Measurements from ENCODE around the gene JAK2.

Gene JAK2

DNA sequence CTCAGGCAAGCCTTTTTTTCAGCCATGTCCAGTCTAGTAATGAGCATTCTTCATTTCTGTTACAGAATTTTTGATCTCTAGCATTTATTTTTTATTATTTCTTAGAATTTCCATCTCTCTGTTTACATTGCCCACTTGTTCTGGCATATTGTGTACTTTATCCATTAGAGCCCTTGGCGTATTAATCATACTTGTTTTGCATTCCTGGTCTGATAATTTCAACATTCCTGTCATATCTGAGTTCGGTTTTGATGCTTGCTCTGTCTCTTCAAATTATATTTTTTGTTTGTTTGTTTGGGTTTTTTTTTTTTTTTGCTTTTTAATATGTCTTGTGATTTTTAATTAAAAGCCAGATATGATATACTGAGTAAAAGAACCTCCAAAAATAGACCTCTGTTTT is 23.0 kb upstream of the JAK2 start:
- H3K27me3 ChIP-seq (ENCODE audit: control insufficient read depth, insufficient read depth, low read length), result no peaks in the 10 kb centered on the region
- H3K9ac ChIP-seq (ENCODE audit: low read length), result no peak overlapping the region
- no peaks in the 10 kb centered on the region for H3K4me1 ChIP-seq (ENCODE audit: control insufficient read depth, insufficient read depth, low read length)
- H3K4me3 ChIP-seq (ENCODE audit: low read length), result no peak overlapping the region
- no peaks in the 10 kb centered on the region for H3K36me3 ChIP-seq (ENCODE audit: control insufficient read depth, insufficient read depth, low read length)
- H3K27ac ChIP-seq (ENCODE audit: low read depth, low read length), result no peak overlapping the region

DNA sequence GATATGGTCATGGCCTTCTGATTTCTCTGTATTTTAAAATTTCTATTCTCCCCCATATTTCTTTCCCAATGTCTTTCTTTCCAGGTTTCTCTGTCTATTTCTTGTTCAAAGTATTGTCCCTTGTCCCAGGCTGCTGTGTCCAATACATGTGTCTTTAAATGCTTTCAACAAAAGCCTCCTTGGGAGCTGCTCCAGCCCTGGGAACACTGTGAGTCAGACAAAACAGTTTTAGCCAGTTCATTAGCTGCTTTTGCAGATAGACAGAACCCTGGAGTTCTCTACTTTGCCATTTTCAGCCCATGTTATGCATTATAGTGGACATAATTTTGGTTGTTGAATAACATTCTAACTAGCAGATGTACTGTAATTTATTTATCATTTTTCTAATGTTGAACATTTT is 20.5 kb upstream of the JAK2 start:
- no peak overlapping the region for H3K27ac ChIP-seq (ENCODE audit: low read depth, low read length)

DNA sequence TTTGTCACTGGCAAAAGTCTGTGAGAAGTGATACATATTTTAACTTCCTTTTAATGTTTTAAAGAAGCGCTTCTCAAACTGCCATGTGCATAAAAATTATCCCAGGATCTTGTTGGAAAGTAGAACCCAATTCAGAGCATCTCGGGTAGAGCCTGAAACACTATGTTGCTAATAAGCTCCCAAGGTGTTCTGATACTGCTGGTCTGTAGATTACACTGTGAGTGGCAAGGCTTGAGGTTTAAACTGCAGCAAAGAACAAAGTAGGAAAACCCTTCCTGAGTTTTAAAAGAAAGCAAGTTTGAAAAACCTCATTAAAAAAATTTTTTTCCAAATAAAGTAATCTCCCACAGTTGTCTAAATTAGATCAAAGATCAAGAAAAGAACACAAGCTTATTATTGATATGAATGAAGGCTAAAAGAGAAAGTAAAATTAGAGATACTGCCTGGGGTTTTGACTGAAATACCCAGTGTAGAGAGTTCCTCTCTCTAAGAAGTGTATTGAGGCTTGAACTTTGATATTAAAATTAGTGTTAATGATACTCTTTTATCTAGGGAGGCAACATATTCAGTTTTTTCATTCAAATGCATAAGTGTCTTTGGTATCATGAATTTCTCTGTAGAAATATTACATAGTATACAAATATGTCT is 19.8 kb upstream of the JAK2 start:
- Histone ChIP-seq H3K4me1 (ENCODE audit: control insufficient read depth, insufficient read depth, low read length) (no peaks in the 10 kb centered on the region), H3K4me3 (ENCODE audit: low read length) (no peak overlapping the region), H3K27me3 (ENCODE audit: control insufficient read depth, insufficient read depth, low read length) (no peaks in the 10 kb centered on the region), H3K27ac (ENCODE audit: low read depth, low read length) (no peak overlapping the region), H3K9ac (ENCODE audit: low read length) (no peak overlapping the region), H3K36me3 (ENCODE audit: control insufficient read depth, insufficient read depth, low read length) (no peaks in the 10 kb centered on the region)

More for the DNA sequence above, 20.5 kb upstream of the JAK2 start:
- H3K36me3 ChIP-seq (ENCODE audit: control insufficient read depth, insufficient read depth, low read length), result no peaks in the 10 kb centered on the region
- no peak overlapping the region for H3K9ac ChIP-seq (ENCODE audit: low read length)
- no peaks in the 10 kb centered on the region for H3K27me3 ChIP-seq (ENCODE audit: control insufficient read depth, insufficient read depth, low read length)
- no peak overlapping the region for H3K4me3 ChIP-seq (ENCODE audit: low read length)
- no peaks in the 10 kb centered on the region for H3K4me1 ChIP-seq (ENCODE audit: control insufficient read depth, insufficient read depth, low read length)

DNA sequence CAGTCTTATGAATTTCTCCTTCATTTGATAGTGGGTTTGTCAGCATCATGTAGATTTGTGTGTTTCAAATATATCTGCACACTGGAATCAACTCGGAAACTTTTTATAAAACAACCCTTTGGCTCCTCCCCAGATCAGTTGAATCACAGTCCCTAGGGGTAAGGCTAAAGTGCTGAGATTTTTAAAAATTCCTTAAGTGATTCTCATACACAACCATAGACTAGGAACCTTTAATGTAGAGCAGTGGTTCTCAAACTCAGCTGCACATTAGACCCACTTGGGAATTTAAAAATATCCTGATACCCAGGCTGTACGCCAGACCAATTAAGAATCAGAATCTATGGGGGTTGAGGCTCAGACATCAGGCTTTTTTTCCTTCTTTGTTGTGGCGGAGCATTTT is 17.5 kb upstream of the JAK2 start:
- H3K4me3 ChIP-seq (ENCODE audit: low read length), result no peak overlapping the region
- no peaks in the 10 kb centered on the region for H3K4me1 ChIP-seq (ENCODE audit: control insufficient read depth, insufficient read depth, low read length)
- no peaks in the 10 kb centered on the region for H3K36me3 ChIP-seq (ENCODE audit: control insufficient read depth, insufficient read depth, low read length)
- H3K27me3 ChIP-seq (ENCODE audit: control insufficient read depth, insufficient read depth, low read length), result no peaks in the 10 kb centered on the region
- H3K27ac ChIP-seq (ENCODE audit: low read depth, low read length), result no peak overlapping the region
- no peak overlapping the region for H3K9ac ChIP-seq (ENCODE audit: low read length)

DNA sequence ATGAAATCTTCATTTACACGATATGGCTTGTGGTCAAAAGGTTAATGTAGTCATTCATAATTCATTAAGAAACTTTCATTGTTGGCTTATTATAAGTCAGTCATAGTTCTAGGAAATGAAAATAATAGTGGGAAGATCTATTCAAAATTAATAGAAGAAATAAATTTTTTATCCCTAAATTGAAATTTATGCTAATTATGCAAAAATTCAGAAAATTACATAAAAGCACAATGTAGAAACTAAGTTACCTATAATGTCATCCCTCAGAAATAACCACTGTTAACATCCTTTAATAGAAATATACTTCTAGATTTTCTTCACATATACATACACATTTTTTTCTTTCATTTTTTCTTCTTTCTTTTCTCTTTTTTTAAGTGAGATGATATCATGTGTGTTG is 15.9 kb upstream of the JAK2 start:
- H3K36me3 ChIP-seq (ENCODE audit: control insufficient read depth, insufficient read depth, low read length), result no peaks in the 10 kb centered on the region
- H3K4me3 ChIP-seq (ENCODE audit: low read length), result no peak overlapping the region
- no peaks in the 10 kb centered on the region for H3K27me3 ChIP-seq (ENCODE audit: control insufficient read depth, insufficient read depth, low read length)
- no peaks in the 10 kb centered on the region for H3K4me1 ChIP-seq (ENCODE audit: control insufficient read depth, insufficient read depth, low read length)
- no peak overlapping the region for H3K9ac ChIP-seq (ENCODE audit: low read length)
- H3K27ac ChIP-seq (ENCODE audit: low read depth, low read length), result no peak overlapping the region

DNA sequence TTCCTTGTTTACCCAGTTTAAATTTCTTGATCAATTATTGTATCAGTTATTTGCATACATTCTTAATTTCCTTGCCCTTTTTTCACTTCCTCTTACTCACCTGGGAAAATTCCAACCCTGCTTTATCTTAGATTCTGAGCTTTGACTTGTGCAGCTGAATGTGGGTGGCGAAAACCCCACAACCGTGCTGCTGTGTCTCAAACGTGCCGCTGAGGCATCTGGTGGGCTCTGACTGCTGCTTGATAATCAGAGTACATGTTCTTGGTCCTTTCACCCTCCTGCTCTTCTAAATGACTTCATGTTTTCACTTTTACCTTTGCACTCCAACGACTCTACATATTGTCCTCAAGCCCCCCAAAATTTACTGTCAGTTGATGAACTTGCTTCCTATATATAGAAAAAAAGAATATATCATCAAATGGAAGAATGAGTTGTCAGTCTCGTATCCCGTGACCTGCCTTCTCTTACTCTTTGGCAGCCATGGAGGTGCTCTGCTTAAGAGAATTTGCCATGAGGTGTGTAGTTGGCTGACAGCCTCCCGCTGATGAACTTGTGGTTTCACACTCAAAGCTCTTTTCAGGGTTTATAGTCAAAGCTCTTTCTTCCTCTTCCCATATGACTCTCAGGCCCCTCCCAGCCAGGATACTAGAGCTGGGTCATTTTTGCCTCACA is 14.0 kb upstream of the JAK2 start:
- Histone ChIP-seq H3K4me1 (ENCODE audit: control insufficient read depth, insufficient read depth, low read length) (no peaks in the 10 kb centered on the region), H3K27me3 (ENCODE audit: control insufficient read depth, insufficient read depth, low read length) (no peaks in the 10 kb centered on the region), H3K27ac (ENCODE audit: low read depth, low read length) (no peak overlapping the region), H3K4me3 (ENCODE audit: low read length) (no peak overlapping the region), H3K9ac (ENCODE audit: low read length) (no peak overlapping the region), H3K36me3 (ENCODE audit: control insufficient read depth, insufficient read depth, low read length) (no peaks in the 10 kb centered on the region)

DNA sequence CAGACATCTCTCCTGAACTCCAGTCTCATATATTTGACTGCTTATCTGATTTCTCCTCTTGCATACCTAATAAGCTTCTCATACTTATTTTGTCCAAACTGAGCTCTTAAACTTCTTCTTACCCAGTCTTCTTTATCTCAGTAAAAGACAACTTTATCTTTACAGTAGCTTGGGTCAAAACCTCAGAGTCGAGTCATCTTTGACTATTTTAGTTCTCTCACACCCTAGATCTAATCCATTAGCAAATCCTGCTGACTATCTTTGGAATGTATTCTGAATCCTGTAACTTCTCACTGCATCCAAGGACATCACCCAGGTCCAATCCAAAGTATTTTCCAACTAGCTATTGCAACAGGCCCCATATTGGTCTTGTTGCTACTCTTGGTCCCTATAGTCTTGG is 11.8 kb upstream of the JAK2 start:
- no peaks in the 10 kb centered on the region for H3K36me3 ChIP-seq (ENCODE audit: control insufficient read depth, insufficient read depth, low read length)
- H3K27me3 ChIP-seq (ENCODE audit: control insufficient read depth, insufficient read depth, low read length), result no peaks in the 10 kb centered on the region
- no peak overlapping the region for H3K9ac ChIP-seq (ENCODE audit: low read length)
- H3K4me3 ChIP-seq (ENCODE audit: low read length), result no peak overlapping the region
- H3K4me1 ChIP-seq (ENCODE audit: control insufficient read depth, insufficient read depth, low read length), result no peaks in the 10 kb centered on the region
- H3K27ac ChIP-seq (ENCODE audit: low read depth, low read length), result no peak overlapping the region

DNA sequence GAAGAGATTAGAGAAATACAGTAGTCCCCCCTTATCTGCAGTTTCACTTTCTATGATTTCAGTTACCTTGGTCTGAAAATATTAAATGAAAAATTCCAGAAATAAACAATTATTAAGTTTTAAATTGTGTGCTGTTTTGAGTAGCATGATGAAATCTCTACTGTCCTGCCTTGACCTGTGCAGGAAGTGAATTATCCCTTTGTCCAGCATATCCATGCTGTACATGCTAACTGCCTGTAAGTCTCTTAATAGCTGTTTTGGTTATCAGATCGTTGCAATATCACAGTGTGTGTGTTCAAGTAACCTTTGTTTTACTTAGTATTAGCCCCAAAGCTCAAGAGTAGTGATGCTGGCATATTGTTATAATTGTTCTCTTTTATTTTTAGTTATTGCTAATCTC is 11.2 kb upstream of the JAK2 start:
- Histone ChIP-seq H3K9ac (ENCODE audit: low read length) (no peak overlapping the region), H3K36me3 (ENCODE audit: control insufficient read depth, insufficient read depth, low read length) (no peaks in the 10 kb centered on the region), H3K27me3 (ENCODE audit: control insufficient read depth, insufficient read depth, low read length) (no peaks in the 10 kb centered on the region), H3K4me1 (ENCODE audit: control insufficient read depth, insufficient read depth, low read length) (no peaks in the 10 kb centered on the region), H3K27ac (ENCODE audit: low read depth, low read length) (no peak overlapping the region), H3K4me3 (ENCODE audit: low read length) (no peak overlapping the region)

DNA sequence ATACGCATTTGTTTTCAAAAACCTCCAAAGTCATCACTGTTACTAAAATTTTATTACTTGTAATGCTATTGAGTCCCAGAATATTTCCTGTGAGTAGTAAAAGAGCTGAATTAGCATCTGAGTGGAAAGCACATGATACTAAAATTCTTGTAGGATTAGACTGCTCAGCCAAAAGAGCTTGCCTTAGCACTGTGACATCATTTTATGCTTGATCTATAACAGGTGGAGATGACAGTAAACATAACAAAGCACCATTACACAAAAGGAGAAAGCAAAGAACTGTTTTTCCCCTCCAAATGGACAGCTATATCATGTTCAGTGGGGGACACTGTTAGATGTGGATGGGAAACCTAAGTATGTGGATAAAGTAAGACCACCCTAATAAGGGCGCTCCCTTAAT is 5.8 kb upstream of the JAK2 start:
- H3K9ac ChIP-seq (ENCODE audit: low read length), result no peak overlapping the region
- H3K4me1 ChIP-seq (ENCODE audit: control insufficient read depth, insufficient read depth, low read length), result peaks cover 6% of the 10 kb centered on the region
- no peaks in the 10 kb centered on the region for H3K27me3 ChIP-seq (ENCODE audit: control insufficient read depth, insufficient read depth, low read length)
- H3K4me3 ChIP-seq (ENCODE audit: low read length), result no peak overlapping the region
- no peaks in the 10 kb centered on the region for H3K36me3 ChIP-seq (ENCODE audit: control insufficient read depth, insufficient read depth, low read length)
- no peak overlapping the region for H3K27ac ChIP-seq (ENCODE audit: low read depth, low read length)

DNA sequence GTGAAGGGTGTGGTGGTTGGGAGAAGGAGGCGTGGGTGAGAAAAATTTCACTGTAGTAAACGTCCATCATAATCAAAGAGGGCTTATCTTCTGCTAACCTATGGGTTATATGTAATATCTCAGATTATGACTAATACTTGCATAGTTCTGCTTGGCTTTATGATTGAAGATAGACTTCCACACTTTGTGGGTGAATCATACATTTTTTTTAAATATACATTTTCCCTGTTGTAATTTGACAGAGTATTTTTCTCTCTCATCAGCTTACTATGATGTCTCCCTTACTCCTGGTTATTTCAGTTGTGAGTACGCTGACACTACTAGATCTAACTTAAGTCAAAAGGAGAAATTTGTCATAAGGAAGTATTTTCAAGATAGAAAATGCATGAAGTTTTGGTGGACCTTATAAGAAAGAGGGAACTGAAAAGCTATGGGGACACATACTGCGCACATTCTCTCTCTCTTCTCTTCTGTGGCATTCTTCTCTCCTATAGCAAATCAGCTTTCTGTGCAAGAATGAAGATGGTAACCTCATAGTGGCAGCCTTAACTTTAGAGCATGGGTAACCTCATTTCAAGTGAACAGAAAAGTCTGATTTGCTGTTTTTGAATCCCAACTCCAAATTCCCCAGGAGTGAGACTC is 4.9 kb upstream of the JAK2 start:
- no peak overlapping the region for H3K27ac ChIP-seq (ENCODE audit: low read depth, low read length)
- no peak overlapping the region for H3K9ac ChIP-seq (ENCODE audit: low read length)
- H3K4me1 ChIP-seq (ENCODE audit: control insufficient read depth, insufficient read depth, low read length), result peaks cover 6% of the 10 kb centered on the region
- no peak overlapping the region for H3K4me3 ChIP-seq (ENCODE audit: low read length)
- no peaks in the 10 kb centered on the region for H3K36me3 ChIP-seq (ENCODE audit: control insufficient read depth, insufficient read depth, low read length)
- no peaks in the 10 kb centered on the region for H3K27me3 ChIP-seq (ENCODE audit: control insufficient read depth, insufficient read depth, low read length)

DNA sequence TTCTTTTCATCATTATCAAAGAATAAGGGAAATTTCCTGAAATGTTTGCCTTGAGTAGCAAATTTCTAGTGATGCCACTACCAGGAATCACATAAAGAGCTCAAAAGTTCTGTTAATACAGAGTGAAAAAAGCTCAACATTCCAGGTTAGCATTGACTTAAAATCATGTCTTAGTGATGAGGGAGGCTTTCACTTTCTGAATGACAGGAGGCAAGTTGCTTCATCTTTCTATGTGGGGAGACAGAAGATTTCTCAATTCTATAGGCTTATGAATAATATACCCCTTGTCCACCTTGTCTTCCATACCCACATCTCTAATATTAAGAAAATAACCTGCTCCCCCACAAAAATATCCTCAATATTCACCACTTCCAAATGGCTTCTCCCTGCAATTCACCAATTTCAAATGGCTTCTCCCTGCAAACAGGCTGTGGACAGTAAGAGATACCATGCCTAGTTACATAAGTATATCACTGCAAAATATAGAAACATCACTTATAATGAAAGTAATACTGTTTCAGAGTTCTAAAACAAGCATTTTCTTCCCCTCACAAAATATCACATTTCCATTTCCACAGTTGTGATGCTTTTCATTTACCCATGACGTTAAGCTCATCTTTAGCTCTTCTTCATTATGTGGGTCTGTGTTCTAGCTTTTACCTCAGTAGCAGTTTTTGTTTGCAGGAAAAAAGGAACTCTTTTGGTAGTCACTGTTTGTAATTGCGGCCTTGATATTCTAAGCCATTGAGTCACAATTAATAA is 2.2 kb upstream of the JAK2 start:
- peaks cover 15% of the 10 kb centered on the region for H3K4me1 ChIP-seq (ENCODE audit: control insufficient read depth, insufficient read depth, low read length)
- no peaks in the 10 kb centered on the region for H3K27me3 ChIP-seq (ENCODE audit: control insufficient read depth, insufficient read depth, low read length)
- H3K4me3 ChIP-seq (ENCODE audit: low read length), result no peak overlapping the region
- H3K9ac ChIP-seq (ENCODE audit: low read length), result no peak overlapping the region
- H3K36me3 ChIP-seq (ENCODE audit: control insufficient read depth, insufficient read depth, low read length), result no peaks in the 10 kb centered on the region
- no peak overlapping the region for H3K27ac ChIP-seq (ENCODE audit: low read depth, low read length)

DNA sequence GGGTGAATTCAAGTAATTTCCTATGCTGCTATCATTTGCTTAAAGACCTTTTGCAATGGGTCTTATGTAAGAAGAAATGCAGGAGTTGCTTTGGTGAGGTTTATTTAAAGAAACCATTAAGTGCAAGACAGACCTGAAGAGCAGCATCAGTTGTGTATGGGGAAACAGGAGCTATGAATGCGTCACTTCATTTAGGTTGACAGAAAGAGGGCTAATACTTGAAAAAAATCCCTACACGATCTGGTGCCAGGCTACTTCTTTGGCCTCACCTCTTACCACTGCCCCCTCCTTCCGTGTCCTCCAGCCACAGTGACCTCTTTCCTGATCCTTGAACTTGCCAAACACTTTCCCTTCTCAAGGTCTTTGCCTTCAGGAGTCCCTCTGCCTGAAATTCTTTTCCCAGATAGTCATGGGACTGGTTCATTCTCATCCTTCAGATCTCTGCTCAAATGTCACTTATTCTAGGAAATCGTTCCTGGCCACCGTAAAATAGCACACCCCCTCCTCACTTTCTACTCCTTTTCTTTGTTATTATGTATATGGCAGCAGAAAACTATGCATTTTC is 1.4 kb upstream of the JAK2 start:
- H3K27ac ChIP-seq (ENCODE audit: low read depth, low read length), result peak overlapping the region; percentile 97
- no peaks in the 10 kb centered on the region for H3K36me3 ChIP-seq (ENCODE audit: control insufficient read depth, insufficient read depth, low read length)
- H3K4me1 ChIP-seq (ENCODE audit: control insufficient read depth, insufficient read depth, low read length), result peaks cover 17% of the 10 kb centered on the region
- no peaks in the 10 kb centered on the region for H3K27me3 ChIP-seq (ENCODE audit: control insufficient read depth, insufficient read depth, low read length)
- peak overlapping the region; percentile 92 for H3K4me3 ChIP-seq (ENCODE audit: low read length)
- H3K9ac ChIP-seq (ENCODE audit: low read length), result no peak overlapping the region
